HG02642 (cell line): Measurements from ENCODE around the gene TERT.
"Not testable (repeated sequence)": the region's sequence is repeated elsewhere in the genome, so short reads cannot be mapped to it uniquely, and the experiment has no call there.

Source experiments
- ATAC-seq: cut with Tn5 transposase; IDR thresholded peaks from one replicate; pipeline ENCODE4 v1.9.1; 2021; ENCODE audit warnings: mild to moderate bottlenecking; ENCODE audit not compliant: unreplicated experiment, poor library complexity

Gene TERT

DNA sequence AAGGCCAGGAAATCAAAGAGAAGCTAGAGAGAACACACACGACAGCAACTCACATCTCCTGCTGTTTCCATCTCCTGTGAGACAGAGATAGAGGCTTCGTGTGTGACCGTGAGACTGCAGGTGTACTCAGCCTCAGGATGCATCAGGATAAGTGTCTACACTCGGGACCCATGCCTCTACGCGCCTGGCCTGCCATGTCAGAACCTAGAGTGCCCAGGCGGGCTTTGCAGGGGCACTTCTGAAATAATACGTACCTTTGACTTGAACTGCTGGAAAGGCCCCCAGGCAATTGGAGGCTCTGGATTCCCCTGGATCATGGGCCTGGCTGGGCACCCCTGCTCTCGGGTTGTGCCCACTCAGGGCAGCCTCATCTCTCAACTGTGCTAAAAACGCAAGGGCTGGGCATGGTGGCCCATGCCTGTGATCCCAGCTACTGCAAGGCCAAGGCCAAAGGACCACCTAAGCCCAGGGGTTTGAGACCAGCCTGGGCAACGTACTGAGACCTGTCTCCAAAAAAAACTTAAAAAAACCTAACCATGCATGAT lies 37.1 kb upstream of the TERT start:
- no peak for ATAC-seq

DNA sequence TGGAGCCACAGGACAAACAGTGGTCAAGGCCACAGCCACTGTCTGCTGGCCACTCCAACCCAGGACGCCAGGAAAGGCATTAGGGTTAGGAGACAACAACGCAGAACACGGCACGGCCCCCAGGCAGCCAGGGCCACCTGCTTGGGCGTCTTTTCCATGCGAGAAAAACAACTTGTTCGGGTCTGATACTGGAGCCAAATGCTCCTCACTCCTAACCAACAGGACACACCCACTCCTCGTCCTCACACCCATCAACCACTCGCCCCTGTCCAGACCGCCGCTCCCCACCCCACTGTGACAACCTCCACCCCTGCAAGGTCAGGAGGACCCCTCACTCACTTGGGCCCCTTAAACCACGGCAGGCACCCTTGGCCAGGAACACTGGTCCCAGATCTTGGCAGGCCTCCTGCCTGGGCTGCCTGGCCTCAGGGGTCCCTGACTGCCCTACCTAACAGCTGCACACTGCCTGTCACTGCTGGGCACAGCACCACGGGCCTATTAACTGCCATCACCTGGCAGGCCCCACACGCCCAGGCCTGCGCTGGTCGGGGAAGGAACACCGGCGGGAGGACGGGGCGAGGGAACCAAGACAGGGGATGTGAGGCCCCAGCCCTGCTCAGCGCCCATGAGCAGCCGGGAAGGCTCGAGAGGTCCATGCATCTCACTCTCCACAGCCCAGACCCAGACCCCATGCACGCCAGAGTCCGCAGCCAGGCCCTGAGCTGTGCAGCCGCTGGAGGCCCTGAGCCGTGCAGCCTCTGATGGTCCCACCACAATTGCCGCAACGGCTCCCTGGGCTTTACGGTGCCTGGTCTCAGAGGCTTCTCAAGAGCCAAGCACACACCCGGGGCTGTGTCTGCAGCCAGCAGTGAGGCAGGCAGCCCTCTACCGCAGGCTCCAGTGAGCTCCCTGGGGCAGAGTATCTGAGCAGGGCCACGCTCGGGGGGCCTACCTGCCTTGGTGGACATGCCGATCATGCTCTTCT lies 36.3 kb upstream of the TERT start:
- no peak for ATAC-seq

DNA sequence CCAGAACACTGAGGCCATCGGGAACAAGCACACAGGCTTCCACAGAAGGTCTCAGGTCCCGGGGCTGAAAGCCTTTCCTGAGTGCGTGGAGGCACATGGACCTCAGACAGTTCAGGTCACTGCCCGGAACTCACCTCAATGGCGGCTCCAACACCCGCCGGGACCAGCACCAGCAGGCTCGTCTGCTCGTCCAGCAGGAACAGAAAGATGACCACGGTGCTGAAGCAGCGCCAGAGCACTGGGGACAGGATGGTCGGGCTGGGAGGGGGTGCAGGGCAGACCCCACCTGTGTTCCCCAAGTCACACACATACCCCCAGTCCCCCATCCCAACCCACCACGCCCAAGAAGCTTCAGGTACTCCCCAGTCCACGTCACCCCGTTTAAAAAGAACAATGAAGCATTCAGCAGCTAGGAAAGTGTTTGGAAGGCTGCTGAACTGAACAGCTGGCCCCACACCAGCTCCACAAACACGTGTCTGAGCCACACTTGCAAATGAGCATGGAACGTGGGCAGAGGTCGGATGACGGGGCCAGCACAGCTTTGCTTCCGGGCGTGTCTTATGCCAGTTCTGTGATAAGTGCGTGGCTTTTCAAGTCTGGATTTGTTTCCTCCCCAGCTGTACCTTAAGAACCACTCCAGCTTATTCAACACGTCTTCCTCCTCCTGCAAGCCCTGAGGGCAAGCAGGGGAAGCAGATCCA lies 35.4 kb upstream of the TERT start:
- no peak for ATAC-seq

- ATAC-seq, result no peak
Observed at GRCh38 chr5:1329111-1329579, 34.3 kb upstream of the TERT start.

- not testable (repeated sequence) for ATAC-seq
Observed at GRCh38 chr5:1328237-1329110, 33.6 kb upstream of the TERT start.

DNA sequence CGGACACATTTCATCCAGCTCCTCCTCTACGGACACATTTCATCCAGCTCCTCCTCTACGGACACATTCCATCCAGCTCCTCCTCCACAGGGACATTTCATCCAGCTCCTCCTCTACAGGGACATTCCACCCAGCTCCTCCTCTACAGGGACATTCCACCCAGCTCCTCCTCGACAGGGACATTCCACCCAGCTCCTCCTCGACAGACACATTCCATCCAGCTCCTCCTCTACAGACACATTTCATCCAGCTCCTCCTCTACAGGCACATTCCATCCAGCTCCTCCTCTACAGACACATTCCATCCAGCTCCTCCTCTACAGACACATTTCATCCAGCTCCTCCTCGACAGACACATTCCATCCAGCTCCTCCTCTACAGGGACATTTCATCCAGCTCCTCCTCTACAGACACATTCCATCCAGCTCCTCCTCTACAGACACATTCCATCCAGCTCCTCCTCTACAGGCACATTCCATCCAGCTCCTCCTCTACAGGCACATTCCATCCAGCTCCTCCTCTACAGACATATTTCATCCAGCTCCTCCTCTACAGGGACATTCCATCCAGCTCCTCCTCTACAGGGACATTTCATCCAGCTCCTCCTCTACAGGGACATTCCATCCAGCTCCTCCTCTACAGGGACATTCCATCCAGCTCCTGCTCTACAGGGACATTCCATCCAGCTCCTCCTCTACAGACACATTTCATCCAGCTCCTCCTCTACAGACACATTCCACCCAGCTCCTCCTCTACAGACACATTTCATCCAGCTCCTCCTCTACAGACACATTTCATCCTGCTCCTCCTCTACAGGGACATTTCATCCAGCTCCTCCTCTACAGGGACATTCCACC lies 32.3 kb upstream of the TERT start:
- not testable (repeated sequence) for ATAC-seq

GRCh38 chr5:1326532-1326875 lies 31.6 kb upstream of the TERT start:
- ATAC-seq, result not testable (repeated sequence)

DNA sequence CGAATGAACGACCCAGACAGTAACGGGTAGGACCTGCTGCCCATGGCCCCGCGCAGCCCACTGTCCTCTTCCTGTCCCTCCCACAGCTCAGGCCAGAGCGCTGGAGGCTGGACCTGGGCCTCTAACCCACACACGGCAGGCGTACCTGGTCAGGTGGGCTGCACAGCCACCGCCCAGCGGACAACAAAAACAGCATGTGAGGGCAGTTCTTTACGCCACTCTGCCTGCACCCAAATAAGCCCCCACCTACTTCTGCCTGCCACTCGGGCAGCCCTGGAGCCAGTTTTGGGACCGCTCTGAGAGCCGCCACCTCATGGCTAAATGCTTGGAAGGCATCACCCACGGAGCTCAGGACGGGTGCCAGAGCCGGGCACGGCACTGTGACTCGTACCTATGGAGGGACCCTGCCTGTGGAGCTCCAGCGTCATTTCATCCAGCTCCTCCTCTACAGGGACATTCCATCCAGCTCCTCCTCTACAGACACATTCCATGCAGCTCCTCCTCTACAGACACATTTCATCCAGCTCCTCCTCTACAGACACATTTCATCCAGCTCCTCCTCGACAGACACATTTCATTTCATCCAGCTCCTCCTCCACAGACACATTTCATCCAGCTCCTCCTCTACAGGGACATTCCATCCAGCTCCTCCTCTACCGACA lies 31.1 kb upstream of the TERT start:
- ATAC-seq, result no peak

- no peak for ATAC-seq
Observed at GRCh38 chr5:1325191-1325741, 30.4 kb upstream of the TERT start.

GRCh38 chr5:1324719-1325190 lies 29.9 kb upstream of the TERT start:
- no peak for ATAC-seq

DNA sequence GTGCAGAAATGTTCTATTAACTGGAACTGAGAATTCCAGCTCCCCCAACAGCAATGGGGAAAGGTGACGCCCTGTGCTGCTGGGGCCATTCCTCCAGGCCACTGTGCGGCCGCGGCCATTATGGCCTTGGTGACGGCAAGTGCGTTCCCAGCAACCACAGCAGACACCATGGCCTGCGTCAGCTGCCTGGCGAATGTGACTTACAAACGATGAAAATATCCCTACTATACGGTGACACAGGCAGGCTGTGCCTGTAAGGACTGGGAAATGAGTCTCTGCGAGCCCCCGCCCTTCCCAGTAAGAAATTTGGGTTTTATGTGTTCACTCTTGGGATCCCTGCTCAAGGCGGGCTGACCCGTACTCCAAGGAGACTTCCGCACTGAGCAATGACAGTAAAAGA lies 29.4 kb upstream of the TERT start:
- ATAC-seq, result no peak

- no peak for ATAC-seq
Observed at GRCh38 chr5:1323803-1324173, 28.9 kb upstream of the TERT start.

DNA sequence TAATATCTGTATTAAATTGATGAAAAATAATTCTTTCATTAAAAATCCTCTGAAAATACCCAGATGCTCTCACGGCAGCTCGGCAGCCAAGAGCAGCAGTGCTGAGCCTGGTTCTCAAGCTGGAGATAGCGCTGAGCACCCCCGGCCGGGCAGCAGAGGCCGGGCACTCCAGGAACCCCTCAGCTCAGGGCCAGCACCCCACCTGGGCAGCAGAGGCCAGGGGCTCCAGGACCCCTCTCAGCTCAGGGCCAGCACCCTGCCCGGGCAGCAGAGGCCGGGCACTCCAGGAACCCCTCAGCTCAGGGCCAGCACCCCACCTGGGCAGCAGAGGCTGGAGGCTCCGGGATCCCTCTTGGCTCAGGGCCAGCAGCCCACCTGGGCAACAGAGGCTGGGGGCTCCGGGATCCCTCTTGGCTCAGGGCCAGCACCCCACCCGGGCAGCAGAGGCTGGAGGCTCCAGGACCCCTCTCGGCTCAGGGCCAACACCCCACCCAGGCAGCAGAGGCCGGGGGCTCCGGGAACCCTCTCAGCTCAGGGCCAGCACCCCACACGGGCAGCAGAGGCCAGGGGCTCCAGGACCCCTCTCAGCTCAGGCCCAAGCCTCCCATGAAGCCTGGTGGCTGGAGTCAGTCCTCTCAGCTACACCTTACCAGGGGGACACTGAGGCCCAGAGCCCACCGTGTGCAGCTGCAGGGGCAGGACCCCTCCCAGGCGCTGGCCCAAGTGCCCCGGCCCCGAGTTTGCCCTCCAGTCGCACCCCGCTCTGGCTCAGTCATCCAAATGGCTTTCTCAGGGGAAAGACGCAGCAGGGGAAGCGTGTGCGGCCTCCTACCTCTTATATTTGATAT lies 28.3 kb upstream of the TERT start:
- ATAC-seq, result no peak

- ATAC-seq, result no peak
Observed at GRCh38 chr5:1322036-1322900, 27.4 kb upstream of the TERT start.

GRCh38 chr5:1321576-1321975 lies 26.7 kb upstream of the TERT start:
- ATAC-seq, result no peak

DNA sequence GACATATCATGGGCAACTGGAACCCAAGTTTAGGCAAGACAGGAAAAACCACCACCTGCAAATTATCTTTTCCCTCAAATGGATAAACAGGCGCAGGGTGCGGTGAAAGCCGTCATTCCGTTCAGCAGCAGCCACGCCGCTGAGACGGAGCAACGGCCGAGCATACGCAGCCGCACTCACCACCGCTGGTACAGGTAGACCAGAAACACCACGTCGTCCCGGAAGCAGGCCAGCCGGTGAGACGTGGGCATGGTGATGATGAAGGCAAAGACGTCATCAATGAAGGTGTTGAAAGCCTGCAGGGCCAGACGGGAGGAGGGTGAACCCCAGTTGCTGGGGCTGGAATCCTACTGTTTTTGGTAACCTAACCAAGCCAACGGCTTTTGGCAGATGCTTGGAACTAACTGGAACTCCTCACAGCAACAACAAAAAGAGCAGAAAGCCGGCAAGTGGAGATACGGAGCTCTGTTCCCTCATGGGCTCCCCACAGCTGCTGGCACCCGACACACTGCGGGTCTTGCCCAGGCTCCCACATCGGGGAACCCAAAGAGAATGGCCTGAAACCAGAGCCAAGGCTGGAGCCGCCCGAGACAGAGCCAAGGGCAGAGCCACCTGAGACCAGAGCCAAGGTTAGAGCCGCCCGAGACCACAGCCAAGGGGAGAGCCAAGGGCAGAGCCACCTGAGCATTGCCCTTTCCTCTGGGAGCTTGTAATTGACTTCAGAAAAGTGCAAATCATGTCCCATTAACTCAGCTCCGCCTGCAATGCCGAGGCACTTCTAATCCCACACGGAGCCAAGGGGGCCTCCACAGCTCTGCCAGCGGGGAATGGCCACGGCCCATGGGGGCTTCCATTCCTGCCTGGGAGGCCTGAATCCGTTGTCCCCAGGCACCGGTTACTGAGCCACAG lies 25.8 kb upstream of the TERT start:
- ATAC-seq, result no peak
